Activated CD4-positive, CD25-positive, alpha-beta regulatory T cell (primary cell): ENCODE results near the gene MIPOL1.
"Not testable (repeated sequence)": the region's sequence is repeated elsewhere in the genome, so short reads cannot be mapped to it uniquely, and the experiment has no call there.

ENCODE experiments used
- DNase-seq, 4 experiments: peaks; one replicate each; lab custom pipeline; 2025; lab: John Stamatoyannopoulos, UW

MIPOL1 gene

DNA sequence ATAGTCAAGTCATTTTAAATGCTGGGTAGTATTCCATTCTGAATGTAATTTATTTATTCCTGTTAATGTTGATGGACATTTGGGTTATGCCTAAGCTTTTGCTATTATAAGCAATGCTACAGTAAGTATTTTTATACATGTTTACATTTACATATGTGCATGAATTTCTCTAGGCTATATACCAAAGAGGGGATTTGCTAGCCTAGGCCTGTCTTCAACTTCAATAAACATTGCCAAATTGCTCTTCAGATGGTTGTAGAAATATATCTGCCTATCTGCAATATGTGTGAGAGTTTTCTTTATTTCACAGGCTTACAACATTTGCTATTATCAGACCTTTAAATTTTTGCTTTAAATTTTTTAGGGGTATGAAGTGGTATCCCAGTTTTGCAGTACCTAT lies 87.0 kb downstream of the MIPOL1 start:
- DNase-seq, result no peak

DNA sequence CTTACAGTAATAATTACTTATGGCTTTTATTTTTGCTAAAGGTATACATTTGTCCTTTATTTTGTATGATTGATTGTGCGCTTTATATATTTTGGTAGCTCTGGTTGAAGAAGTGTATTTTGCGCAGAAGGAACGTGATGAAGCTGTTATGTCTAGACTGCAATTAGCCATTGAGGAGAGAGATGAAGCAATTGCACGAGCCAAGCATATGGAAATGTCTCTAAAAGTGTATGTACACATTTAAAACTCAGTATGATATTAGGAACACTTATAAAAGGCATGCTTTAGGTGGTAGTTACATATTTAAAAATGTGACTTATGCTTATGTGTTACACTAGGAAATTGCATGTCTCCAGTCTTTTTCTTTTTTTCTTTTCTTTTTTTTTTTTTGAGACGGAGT lies 87.5 kb downstream of the MIPOL1 start:
- no peak for DNase-seq

GRCh38 chr14:37289688-37290087 lies 92.0 kb downstream of the MIPOL1 start:
- DNase-seq, result no peak

DNA sequence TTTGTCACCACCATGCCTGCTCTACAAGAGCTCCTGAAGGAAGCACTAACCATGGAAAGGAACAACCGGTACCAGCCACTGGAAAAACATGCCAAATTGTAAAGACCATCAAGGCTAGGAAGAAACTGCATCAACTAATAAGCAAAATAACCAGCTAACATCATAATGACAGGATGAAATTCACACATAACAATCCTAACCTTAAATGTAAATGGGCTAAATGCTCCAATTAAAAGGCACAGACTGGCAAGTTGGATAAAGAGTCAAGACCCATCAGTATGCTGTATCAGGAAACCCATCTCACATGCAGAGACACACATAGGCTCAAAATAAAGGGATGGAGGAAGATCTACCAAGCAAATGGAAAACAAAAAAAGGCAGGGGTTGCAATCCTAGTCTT lies 97.5 kb downstream of the MIPOL1 start:
- not testable (repeated sequence) for DNase-seq

DNA sequence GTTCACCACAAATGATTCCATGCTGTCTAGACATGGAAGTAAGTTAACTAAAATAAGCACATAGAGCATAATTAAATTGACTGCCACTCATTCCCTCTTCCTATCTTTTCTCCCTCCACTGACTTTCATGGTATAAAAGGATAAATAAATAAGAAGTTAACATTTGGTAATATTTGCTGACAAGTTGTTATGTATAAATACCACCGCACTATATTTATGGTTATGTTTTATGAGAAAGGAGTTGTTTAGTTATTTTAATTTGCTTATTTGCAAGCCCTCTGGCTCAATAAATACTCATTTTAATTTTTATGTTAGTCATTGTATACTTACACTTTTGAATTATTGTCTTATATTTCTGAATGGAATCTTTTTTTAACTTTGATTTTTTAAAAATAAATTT lies 113.5 kb downstream of the MIPOL1 start:
- no peak for DNase-seq

GRCh38 chr14:37318938-37319337 lies 121.2 kb downstream of the MIPOL1 start:
- DNase-seq, result no peak

DNA sequence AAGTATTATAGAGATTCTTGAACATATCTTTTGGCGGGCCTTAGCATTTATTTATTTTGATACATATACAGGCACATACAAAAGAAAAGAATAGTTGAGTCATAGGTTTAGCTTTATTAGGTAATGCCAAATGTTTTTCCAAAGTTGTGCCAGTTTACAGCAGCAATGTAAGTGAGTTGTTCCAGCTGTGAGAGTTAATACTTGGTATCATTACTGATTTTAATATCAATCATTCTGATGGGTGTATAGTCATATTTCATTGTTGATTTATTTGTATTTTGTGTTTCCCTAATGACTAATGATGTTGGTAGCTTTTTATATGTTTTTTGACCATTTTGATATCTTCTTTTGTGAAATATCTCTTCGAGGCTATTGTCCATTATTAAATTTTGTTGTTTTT lies 122.4 kb downstream of the MIPOL1 start:
- no peak for DNase-seq

GRCh38 chr14:37325332-37325731 lies 127.6 kb downstream of the MIPOL1 start:
- DNase-seq, result no peak

- DNase-seq, result no peak
Measured at GRCh38 chr14:37326434-37326833, 128.7 kb downstream of the MIPOL1 start.

- DNase-seq, result not testable (repeated sequence)
Measured at GRCh38 chr14:37327933-37328332, 130.2 kb downstream of the MIPOL1 start.

- no peak for DNase-seq
Measured at GRCh38 chr14:37328673-37329072, 130.9 kb downstream of the MIPOL1 start.

GRCh38 chr14:37329189-37330001 lies 131.7 kb downstream of the MIPOL1 start:
- no peak for DNase-seq

- no peak for DNase-seq
Measured at GRCh38 chr14:37330910-37331309, 133.2 kb downstream of the MIPOL1 start.

DNA sequence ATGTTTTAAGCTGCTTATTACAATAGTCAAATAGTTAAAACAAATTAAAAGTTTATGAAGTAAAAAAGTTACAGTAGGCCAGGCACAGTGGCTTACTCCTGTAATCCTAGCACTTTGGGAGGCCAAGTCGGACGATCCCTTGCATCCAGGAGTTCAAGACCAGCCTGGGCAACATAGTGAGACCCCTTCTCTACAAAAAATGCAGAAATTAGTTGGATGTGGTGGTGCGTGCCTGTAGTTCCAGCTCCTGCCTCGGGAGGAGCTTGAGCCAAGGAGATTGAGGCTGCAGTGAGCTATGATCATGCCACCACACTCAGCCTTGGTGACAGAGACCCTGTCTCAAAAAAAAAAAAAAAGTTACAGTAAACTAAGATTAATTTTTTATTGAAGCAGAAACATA lies 142.6 kb downstream of the MIPOL1 start:
- no peak for DNase-seq

DNA sequence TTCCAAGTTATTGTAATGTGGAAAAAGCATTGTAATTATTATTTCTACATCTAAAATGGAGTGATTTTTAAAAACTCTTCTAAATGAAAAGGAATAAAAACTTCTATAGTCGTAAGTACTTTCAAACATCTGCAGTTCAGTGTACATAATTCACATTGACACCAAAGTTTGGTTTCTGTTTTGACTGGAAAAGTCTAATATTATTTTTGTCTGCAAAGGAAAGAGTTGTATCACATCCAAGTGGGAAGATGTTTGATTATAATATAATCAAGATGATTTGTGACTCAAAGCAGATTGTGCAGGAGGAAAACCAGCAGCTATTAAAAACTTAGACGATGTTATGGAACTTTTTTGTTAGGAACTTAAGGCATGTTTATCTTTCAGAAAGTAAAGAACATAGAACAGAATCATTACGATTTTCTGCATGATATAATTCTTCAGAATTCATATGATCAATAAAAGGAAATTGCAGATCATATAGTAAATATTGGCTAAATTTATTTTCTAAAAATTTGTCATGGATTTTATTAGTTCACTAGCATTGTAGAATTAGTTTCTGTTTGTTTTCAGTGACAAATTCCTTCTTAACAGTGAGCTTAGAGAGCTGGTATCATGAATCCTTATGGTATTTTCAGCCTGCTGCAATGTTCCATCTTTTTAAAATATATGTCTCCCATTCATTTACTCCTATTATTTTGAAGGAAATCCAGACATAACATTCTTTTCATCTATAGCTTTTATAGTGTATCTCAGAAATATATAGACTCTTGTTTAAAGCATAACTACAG lies 145.8 kb downstream of the MIPOL1 start:
- DNase-seq, result no peak

- no peak for DNase-seq
Measured at GRCh38 chr14:37363661-37364060, 165.9 kb downstream of the MIPOL1 start.

DNA sequence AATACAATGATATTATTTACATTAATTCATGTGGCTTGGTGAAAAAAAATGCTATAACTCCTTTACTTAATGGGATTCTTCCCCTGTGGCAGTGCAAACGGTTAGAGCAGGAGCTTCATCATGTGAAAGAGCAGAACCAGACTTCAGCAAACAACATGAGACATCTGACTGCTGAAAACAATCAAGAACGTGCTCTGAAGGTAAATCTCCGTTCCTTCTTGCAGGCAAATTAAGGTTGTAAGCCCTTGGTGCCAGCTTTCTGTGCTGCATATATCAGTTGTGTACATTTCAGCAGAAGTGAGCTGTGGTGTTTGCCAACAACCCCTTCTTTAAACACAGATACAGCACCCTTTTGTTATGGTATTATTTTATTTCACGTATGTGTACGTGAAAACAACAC lies 171.7 kb downstream of the MIPOL1 start:
- DNase-seq, result no peak

DNA sequence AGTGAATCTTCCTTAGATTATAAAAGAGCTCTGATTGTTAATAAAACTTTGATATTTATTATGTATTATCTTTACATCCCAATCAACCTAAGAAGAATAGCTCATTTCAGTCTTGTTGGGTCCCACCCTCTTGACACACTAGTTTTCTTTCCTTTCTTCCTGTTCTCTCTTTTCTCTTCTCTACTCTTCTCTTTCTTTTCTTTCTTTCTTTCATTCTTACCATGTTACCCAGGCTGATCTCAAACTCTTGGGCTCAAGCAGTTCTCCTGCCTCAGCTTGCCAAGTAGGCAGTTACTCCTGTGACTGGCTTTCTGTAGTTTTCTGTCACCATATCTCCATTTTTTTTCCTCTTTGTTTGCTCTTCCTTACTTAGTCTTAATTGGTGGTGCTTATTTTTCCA lies 177.8 kb downstream of the MIPOL1 start:
- no peak for DNase-seq

DNA sequence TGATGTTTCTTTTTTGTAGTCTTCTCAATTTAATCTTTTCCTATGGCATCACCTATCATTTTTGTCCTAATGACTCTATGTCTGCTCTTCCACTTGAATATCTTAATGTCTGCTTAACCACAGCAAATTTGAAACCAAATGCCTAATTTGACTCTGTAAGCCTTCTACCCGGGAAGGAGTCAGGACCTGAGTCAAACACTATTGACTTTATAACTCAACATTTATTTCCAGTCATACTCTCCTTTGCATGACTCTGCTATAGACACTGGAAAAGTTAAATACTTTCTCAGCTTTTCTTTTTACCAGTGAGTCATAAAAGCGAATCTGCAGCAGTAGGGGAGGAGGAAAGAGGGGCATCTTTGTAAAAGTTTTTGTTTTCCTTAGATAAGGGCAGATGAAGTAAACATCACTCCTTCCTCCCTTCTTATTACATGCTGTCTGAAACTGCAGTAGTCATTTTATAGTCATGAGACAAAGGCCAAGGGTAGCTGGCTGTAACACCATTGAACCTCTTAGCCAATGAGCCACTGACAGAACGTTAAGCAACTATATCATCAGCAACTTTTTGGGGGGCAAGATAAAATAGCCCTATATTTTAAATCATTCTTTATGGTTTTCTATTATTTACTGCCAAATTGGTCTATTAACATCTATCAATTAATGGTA lies 179.3 kb downstream of the MIPOL1 start:
- no peak for DNase-seq

- no peak for DNase-seq
Measured at GRCh38 chr14:37384870-37385596, 187.3 kb downstream of the MIPOL1 start.

GRCh38 chr14:37397157-37397940 lies 199.6 kb downstream of the MIPOL1 start:
- not testable (repeated sequence) for DNase-seq

DNA sequence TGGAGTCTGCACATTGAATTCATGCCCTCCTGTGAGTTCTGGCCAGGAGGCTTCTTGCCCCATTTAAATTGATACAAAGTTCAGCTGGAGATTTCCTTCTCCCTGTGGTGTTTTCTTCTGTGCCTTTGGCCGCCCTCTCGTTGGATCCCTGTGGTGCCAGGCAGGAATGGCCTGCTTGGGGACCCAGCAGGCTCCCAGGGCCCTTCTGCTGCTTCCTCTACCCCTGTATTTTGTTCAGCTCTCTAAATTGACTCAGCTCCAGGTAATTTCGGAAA lies 200.1 kb downstream of the MIPOL1 start:
- no peak for DNase-seq
